Spleen (tissue), 7 donors: ENCODE measurements around the gene MYH14.

Experiments
- POLR2A ChIP-seq, 3 donors: fragments of 450-650 bp; IDR thresholded peaks; one replicate each; pipeline ENCODE4 v1.5.1; 2017; ENCODE audit warnings: antibody characterized with exemption in 3 of 3, mild to moderate bottlenecking in 1 of 3
- TF ChIP-seq, protein P1 (sequence below), 11 experiments: fragments of 200-600 bp in 7 of 11; fragments of 450-650 bp in 4 of 11; sonication (generic) in 4 of 11; IDR thresholded peaks in 8 of 11; conservative IDR thresholded peaks in 3 of 11; 1 replicate in 7 of 11; 2 replicates in 4 of 11; pipeline versions ENCODE4 v1.4.0 to v1.8.0; 2016 to 2021; ENCODE audit warnings: antibody characterized with exemption in 11 of 11, inconsistent platforms in 4 of 11, mild to moderate bottlenecking in 1 of 11
- donor health status: DM: no; HTN: no; CAD: no; lungs with moderate emphysema.
- donor health status: DM: no; HTN: no; CAD: no.
- donor health status: DM: no; HTN: no; CAD: no.

DNA sequence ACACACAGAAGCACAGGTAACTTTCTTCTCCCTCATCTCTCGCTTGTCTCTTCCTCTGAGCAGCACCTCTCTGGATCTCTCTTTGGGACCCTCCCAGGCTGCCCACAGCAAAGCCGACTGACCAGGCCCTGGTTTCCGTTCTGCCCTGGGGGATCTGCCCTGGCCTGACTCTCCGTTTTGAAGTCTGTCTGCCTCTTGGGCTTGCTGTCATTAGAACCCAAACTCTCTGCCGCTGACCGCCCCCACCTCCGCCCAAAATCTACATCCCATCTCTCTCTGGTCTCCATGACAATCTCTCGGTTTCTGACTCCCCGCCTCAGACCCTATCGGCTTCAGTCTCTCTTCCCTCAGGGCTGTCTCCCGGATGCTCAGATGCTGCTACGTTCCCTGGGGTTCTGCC lies 118.8 kb downstream of the MYH14 start:
- no peak for TF ChIP-seq POLR2A (IDR thresholded peaks at IDR 0.05)
- TF ChIP-seq, protein P1, sequence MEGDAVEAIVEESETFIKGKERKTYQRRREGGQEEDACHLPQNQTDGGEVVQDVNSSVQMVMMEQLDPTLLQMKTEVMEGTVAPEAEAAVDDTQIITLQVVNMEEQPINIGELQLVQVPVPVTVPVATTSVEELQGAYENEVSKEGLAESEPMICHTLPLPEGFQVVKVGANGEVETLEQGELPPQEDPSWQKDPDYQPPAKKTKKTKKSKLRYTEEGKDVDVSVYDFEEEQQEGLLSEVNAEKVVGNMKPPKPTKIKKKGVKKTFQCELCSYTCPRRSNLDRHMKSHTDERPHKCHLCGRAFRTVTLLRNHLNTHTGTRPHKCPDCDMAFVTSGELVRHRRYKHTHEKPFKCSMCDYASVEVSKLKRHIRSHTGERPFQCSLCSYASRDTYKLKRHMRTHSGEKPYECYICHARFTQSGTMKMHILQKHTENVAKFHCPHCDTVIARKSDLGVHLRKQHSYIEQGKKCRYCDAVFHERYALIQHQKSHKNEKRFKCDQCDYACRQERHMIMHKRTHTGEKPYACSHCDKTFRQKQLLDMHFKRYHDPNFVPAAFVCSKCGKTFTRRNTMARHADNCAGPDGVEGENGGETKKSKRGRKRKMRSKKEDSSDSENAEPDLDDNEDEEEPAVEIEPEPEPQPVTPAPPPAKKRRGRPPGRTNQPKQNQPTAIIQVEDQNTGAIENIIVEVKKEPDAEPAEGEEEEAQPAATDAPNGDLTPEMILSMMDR (IDR thresholded peaks at IDR 0.05 in 8 of 11, conservative IDR thresholded peaks at IDR 0.05 in 3 of 11) = no peak
